Inferior parietal cortex (tissue), 1 donor: ENCODE measurements around the gene GPC1.
"Not testable (repeated sequence)": the region's sequence is repeated elsewhere in the genome, so short reads cannot be mapped to it uniquely, and the experiment has no call there.

Source experiments
- DNase-seq: peaks from one replicate; pipeline ENCODE4 v3.0.0-alpha.2; 2016; ENCODE audit errors: extremely low spot score

Gene GPC1

DNA sequence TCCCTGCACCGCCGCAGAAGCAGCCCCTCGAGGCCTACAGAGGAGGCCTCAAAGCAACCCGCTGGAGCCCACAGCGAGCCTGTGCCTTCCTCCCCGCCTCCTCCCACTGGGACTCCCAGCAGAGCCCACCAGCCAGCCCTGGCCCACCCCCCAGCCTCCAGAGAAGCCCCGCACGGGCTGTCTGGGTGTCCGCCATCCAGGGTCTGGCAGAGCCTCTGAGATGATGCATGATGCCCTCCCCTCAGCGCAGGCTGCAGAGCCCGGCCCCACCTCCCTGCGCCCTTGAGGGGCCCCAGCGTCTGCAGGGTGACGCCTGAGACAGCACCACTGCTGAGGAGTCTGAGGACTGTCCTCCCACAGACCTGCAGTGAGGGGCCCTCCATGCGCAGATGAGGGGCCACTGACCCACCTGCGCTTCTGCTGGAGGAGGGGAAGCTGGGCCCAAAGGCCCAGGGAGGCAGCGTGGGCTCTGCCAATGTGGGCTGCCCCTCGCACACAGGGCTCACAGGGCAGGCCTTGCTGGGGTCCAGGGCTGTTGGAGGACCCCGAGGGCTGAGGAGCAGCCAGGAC, 31.2 kb downstream of the GPC1 start:
- DNase-seq: no peak

DNA sequence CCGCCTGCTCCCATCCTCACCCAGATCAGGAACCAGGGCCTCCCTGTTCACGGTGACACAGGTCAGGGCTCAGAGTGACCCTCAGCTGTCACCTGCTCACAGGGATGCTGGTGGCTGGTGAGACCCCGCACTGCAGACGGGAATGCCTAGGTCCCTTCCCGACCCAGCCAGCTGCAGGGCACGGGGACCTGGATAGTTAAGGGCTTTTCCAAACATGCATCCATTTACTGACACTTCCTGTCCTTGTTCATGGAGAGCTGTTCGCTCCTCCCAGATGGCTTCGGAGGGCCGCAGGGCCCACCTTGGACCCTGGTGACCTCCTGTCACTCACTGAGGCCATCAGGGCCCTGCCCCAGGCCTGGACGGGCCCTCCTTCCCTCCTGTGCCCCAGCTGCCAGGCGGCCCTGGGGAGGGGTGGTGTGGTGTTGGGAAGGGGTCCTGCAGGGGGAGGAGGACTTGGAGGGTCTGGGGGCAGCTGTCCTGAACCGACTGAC, 31.7 kb downstream of the GPC1 start:
- DNase-seq: no peak

DNA sequence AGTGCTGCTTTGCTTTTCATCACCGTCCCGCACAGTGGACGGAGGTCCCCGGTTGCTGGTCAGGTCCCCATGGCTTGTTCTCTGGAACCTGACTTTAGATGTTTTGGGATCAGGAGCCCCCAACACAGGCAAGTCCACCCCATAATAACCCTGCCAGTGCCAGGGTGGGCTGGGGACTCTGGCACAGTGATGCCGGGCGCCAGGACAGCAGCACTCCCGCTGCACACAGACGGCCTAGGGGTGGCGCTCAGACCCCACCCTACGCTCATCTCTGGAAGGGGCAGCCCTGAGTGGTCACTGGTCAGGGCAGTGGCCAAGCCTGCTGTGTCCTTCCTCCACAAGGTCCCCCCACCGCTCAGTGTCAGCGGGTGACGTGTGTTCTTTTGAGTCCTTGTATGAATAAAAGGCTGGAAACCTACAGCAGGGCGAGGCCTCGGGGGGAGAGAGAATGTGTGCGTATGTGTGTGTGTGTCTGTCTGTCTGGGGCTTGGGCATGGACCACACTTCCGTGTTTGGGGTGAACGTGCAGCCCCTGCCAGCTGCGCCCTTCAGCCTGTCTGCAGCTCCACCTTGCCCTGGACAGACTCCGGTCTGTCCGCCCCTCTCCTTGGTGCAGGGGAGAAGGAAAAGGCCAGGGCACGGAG, 32.3 kb downstream of the GPC1 start:
- no peak for DNase-seq

DNA sequence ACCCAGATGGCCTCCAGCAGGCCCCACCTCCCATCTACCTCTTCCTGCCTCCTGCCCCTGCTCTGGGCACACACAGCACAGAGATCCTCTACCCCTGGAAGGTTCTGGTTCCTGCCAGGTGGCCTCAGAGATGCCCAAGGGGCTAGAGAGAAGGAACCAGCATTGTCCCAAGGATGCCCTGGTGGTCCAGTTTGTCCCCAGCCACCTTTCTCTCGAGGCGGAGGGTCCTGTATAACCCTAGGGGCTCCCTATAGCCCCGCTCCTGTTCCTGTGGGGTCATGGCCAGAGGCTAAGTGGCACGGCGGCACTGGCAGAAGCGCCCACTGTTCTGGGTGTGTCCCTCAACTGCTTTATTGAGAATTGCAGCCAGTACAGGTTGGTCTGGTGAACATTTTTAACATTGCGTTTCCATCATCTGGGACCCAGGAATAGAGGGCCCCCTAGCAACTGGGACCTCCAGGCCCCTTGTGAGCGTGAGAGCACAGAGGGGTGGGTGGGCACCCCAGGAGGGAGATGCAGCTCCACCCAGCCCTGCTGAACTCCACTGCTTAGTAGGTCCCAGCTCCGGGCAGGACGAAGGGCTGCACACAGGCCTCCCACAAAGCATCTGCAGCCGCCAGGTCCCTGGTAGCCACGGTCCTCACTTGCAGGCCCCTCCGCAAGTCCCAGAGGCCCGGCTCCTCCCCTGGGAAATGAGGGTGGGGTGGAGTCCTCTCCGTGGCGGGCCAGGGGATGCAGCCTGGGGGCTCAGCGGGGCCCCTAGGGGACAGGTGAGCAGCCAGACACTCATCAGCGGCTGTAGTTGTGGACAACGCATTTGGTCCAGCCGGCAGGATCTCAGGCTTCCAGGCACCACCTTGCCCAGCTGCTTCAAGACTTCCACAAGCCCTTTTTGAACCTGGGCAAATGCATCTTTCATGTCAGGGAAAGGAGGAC, 33.1 kb downstream of the GPC1 start:
- no peak for DNase-seq

DNA sequence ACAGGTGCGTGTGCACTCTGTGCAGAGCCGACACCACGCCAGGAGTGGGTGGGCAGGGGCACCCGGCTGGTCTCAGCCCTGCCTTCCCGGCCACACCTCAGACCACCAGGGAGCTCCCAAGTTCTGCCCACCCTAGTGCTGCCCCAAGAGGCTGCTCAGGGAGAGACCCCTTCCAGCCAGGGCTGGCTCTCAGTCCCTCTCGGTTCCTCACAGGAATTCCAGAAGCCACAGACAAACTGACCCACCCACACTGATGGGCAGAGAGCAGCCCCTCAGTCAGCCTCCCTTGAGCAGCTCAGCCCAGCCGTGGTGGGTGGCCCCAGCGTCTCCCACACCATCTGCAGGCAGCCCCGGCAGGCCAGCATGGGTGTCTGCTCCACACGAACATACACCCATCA, 33.8 kb downstream of the GPC1 start:
- DNase-seq: no peak

DNA sequence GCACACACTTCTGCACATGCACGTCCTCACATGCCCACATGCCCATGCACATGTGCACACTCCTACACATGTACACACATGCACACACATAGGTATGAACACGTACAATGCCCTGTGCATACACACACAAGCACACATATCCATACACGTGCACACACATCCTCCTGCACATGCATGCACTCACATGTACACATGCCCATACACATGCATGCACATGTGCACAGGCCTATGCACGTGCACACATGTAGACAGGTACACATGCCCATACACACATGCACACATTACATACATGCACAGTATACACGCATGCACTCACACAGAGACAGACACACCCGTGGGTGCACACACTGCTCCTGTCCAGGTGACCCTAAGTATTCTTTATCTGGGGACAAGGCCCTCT, 34.3 kb downstream of the GPC1 start:
- DNase-seq: no peak

DNA sequence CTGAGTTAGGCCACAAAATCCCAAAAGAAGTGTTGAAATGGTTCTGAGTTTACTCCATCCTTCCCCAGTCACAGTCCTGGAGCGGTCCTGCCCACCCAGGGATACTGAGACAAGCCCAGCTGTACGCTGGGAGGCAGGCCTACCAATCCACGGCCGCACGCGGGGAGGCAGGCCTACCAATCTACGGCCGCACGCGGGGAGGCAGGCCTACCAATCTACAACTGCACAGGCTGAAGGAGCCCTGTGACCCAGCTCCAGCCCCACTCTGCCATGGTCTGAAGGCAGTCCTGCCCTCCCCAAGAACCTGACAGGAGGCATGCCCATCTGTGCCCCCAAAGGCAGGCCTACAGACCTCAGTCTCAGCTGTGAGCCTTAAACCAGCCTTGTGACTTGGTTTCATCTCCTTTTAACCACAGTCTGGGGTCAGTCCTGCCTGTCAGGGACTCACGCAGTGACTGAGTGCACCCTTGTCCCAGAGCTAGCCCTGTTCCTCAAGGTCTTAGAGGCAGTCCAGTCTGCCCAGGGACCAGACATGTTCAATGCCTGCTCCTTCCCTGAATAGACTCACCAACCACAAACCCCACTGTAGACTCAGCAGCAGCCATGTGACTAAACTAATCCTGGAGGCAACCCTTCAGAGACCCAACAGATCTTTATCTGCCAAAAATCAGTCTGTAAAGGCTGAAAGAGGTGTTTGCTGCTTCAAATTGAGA, 36.8 kb downstream of the GPC1 start:
- DNase-seq: no peak

DNA sequence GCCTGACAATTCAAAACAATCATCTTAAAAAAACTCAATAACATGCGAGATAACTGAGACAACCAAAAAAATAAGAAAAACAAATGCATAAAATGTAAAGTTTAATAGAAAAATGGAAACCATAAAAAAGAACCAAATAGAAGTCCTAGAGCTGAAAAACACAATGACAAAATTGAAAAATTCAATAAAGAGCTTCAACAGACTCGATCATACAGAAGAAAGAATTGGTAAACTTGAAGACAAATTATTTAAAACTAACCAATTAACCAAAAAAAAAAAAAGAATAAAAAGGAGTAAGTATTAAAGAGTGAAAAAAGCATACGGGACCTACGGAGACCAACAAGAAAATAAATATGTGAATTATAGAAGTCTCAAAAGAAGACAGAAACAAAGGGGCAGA, 37.7 kb downstream of the GPC1 start:
- DNase-seq: no peak

DNA sequence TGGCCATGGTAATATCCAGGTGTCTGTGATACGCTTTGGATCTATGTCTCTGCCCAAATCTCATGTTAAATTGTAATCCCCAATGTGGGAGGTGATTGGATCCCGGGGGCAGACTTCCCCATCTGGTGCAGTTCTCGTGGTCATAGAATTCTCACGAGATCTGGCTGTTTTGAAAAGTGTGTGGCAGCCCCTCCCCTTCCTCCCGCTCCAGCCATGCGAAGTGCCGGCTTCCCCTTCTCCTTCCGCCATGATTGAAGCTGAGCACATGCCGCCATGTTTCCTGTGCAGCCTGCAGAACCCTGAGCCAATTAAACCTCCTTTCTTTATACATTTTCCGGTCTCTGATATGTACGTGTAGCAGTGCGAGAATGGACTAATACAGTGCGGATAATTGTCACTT, 42.5 kb downstream of the GPC1 start:
- no peak for DNase-seq

DNA sequence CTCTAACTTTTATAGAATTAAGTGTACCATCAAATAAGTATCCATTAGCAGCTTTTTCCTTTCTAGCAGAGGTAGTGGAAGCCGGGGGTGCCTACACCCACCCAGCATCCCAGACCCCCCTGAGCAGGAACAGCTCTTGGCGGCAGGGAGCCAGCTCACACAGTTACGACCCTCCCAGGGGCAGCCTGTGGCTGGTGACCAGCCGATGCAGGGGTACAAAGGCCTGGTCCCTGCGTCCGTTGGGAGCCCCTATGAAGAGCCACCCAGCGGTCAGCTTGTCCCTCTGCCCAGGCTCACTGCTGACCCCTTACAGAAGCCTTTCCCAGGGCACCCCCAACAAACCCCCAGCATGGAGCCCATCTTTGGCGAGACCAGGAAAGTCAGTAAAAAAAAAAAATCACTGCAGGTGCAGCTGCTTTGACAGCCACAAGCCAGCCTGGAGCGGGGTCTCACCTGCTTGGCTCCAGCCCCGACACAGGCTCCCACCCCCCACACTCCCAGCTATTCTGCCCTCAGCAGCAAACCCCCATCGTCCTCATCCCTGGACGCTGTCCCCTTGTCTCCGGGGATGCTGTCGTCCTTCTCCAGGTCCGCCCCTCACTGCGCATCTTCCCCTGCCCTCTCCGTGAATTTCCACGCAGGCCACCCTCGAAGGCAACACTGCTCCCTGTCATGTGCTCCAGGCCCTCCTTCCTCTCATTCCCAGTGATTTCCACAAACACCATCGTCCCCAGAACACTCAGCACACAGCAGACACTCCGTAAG, 43.1 kb downstream of the GPC1 start:
- no peak for DNase-seq

DNA sequence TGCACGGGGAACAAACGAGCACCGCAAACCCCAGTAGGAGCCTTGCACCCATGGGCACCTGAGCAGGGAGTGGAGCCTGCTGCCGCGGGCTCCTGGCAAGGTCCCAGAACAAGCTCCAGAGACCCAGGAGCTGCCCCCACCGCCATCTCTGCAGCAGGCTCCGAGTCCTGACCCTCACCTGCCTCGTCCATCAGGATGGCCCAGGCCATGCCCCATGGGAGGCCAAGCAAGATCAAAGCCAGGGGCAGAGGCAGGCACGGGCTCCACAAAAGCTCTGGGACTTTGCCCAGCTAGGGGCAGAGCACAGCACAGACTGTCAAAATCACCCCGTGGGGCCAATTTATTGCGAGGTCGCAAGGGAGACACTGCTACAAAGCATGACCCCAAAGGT, 43.6 kb downstream of the GPC1 start:
- no peak for DNase-seq

DNA sequence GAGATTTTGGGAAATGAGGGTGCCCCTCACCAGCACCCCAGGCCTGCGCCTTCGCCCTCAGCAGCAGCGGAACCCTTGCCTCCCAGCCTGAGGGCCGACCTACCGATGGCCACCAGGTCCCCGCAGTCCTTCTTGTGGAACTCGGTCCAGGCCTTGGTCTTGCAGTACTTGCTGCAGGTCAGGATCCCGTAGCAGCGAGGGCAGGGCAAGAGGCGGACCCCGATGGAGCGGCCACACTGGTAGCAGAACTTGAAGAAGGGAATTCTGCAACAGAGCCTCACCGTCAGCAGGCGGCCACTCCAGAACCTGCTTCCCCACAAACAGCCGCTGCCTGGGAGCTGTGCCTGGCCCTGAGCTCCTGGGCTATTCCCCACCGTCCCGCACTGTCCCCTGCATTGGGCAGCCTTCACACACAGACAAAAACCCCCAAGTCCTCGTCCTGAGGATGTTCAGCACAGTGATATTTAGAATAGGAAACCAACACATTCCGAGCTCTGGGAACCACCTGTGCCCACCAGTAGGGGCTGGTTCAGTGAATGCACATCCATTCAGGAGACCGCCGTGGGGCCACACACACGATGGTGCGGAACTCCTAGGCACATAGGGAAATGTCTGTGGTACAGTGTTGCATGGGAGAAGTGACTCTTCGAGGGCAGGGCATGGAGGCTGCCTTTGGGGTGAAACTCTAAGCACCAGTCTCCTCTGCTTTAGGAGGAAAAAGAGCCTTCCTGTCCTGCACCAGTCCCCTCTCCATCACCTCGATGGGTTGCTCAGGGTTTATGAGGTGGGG, 45.6 kb downstream of the GPC1 start:
- no peak for DNase-seq

DNA sequence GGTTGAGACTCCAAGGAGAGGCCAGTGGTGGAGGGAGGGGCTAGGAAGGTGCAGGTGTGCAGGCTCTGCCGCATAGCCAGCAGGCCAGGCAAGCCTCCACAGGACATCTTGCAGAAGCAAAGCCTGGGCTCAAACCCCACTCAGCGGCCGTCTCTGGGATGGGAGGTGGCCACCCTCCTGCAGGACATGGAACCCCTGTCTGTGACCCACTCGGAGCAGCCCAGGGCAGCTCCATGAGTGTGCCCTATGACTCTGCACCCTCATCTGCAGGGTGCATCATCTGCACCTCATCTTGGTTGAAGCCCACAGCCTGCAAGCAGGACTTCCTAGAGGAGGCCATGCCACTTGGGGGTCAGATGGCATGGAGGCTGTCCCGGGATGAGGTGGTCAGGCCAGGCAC, 46.3 kb downstream of the GPC1 start:
- DNase-seq: no peak

DNA sequence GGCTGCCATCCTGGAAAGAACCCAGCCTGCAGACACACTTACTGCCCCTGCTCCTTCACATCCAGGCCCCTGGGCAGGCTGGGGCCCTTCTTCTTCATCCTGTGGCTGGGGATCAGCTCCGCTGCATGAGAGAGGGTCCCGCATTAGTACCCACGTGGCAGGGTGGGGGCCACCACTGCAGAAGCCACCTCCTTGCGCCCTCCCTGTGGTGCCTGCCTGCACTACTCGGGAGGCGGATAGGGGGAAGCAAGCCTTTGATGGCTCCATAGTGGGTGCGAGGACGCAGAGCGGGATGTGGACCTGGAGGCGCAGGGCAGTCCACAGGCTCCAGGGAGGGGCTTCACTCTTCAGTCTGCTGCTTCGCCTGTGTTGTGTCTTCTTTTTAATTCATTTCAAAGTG, 46.7 kb downstream of the GPC1 start:
- no peak for DNase-seq

DNA sequence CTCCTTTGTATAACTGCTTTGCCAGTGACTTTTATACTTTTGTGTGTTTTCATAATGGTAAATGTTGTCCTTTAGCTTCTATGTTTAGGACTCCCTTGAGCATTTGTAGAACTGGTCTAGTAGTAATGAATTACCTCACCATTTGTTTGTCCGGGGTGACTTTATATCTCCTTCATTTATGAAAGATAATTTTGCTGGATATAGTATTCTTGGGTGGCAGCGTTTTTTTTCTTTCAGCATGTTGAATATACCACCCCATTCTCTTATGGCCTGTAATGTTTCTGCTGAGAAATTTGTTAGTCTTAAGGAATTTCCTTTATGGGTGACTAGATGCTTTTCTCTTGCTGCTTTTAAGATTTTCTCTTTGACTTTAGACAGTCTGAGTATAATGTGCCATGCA, 56.0 kb downstream of the GPC1 start:
- DNase-seq: no peak

DNA sequence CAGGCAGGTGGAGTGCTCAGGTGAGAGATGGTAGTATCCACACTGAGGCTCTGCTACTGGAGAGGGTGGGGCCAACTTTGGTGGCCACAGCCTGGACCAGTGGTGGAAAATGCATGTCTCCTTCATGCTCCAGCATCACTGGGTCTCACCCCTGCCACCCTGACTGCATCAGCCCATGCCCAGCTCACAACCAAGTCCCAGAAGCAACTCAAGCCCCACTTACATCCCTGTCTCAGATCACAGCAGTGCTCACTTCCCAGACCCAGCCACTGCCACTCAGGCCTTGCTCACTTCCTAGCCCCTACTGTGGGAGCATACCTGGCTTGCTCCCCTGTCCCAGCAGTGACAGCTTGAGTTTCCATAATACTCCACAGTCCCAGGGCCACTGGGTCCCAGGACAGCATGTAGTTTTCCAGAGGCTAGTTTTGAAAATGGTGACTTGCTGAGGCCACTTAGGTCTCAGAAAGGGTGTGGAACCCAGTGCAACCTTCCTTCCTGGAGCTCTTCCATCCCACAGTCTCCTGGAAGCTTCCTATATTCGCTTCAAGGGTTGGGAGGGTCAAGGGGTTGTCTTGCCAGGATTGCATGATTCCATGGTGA, 58.8 kb downstream of the GPC1 start:
- DNase-seq: no peak

DNA sequence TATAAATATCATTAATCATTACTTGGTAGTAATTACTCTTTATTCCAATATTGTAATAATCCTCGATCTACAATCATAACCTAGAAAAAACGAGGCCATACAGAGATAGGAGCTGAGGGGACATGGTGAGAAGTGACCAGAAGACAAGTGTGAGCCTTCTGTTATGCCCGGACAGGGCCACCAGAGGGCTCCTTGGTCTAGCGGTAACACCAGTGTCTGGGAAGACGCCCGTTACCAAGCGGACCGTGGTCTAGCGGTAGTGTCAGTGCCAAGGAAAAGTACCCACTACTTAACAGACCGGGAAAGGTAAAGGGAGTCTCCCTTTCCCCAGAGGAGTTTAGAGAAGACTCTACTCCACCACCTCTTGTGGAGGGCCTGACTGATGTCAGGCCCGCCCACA, 59.5 kb downstream of the GPC1 start:
- DNase-seq: not testable (repeated sequence)

DNA sequence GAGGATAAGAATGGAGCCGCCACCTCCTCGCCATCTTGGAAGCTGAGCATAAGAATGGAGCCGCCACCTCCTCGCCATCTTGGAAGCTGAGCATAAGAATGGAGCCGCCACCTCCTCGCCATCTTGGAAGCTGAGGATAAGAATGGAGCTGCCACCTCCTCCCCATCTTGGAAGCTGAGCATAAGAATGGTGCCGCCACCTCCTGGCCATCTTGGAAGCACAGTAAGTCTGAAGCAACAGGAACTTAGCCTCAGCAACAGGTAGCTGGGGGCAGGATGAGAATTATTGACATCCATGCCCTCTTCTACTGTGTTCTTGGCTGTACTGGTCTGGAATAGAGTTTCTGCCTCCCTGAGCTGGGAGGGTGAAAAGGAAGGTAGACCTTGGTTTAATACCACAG, 61.6 kb downstream of the GPC1 start:
- not testable (repeated sequence) for DNase-seq

DNA sequence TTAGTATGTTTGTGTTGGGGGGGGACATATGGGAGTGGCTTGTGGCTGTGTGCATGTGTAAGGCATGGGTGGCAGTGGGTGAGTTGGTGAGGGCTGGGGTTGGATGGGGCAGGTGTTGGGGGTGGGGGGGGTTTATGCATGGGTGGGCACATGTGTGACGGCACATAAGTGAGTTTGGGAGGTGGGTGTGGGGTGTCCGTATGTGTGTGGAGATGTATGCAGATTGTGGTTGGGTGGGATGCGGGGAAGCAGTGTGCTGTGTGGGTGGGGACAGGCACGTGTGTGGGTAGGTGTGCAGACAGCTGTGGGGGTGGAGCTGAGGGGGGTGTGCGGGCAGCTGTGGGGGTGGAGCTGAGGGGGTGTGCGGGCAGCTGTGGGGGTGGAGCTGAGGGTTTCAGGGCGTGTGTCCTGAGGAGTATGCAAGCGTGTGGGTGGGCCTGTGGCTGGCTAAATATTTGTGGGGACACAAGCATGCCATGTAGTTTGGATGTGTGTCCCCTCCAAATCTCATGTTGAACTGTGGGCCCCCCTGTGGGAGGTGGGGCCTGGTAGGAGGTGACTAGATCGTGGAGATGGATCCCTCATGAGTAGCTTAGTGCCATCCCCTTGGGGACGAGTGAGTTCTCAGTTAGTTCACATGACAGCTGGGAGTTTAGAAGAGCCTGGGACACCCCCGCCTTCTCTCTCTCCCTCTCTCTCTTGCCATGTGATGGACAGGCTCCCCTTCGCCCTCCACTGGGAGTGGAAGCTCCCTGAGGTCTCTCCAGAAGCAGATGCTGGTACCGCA, 62.9 kb downstream of the GPC1 start:
- DNase-seq: no peak

DNA sequence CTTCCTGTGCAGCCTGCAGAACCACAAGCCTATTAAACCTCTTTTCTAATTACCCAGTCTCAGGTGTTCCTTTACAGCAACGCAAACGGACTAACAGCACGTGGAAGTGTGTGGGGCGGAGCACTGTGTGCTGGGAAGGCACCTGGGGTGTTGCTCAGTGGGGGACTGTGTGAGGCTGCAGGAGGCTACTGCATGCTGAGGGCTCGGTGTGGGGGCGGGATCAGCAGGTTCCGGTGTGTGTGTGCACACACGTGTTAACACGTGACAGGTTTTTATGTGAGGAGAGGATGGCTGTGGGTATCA, 63.4 kb downstream of the GPC1 start:
- no peak for DNase-seq
